Mucosa of descending colon (tissue), 3 donors: ENCODE measurements around the gene TATDN3. TPM values are rescaled to one million over a fixed set of nuclear protein-coding genes. Genes with fewer than 3 reads are reported as not detected.

Source experiments
- ATAC-seq: fragments of 200-7000 bp; cut with Tn5 transposase; one replicate; pipeline ENCODE4 v1.9.1; 2020; ENCODE audit warnings: mild to moderate bottlenecking, moderate library complexity
- DNase-seq, 3 donors: peaks; one replicate each; pipeline ENCODE4 v3.0.0-alpha.2; 2020
- H3K36me3 ChIP-seq: fragments of 200-600 bp; one replicate; pipeline ENCODE4 v1.8.0; 2021; ENCODE audit warnings: low read depth, mild to moderate bottlenecking
- H3K4me1 ChIP-seq: fragments of 200-600 bp; one replicate; pipeline ENCODE4 v1.8.0; 2021; ENCODE audit warnings: low read depth, mild to moderate bottlenecking
- H3K4me3 ChIP-seq: fragments of 200-600 bp; one replicate; pipeline ENCODE4 v1.8.0; 2021; ENCODE audit warnings: mild to moderate bottlenecking
- H3K9me3 ChIP-seq: fragments of 200-600 bp; one replicate; pipeline ENCODE4 v1.8.0; 2021; ENCODE audit warnings: mild to moderate bottlenecking
- intact Hi-C, 2 donors: fragments of 100-400 bp; cut with DNase I in 1 of 2; cut with micrococcal nuclease in 1 of 2; formaldehyde crosslinking; loops; one replicate each; pipeline versions ENCODE4 v1.11.0 to v1.11.1; 2022; cut with DNase I, micrococcal nuclease
- total RNA-seq, 3 donors: library from RNA; stranded (reverse); fragmentation: NEBNext Ultra II Directional in 2 of 3; extraction: Animal tissue kit (Norgen Biotek cat#: 25700) in 2 of 3; gene quantifications; one replicate each; pipeline versions ENCODE4 v1.2.1 to v1.2.4, GENCODE V29; 2021 to 2023
- TF ChIP-seq, protein P1 (sequence below): fragments of 200-600 bp; IDR thresholded peaks from one replicate; pipeline ENCODE4 v1.8.0; 2022; ENCODE audit warnings: antibody characterized with exemption, mild to moderate bottlenecking
- donor health status: DM: no; HTN: no; CAD: no; lungs with moderate emphysema.
- donor health status: DM: no; HTN: no; CAD: no.
- donor health status: DM: no; HTN: yes; CAD: no.

Gene TATDN3
- total RNA-seq, 3 donors from 2014 or later, result 9.2 to 10.8 (median 10.5) TPM

DNA sequence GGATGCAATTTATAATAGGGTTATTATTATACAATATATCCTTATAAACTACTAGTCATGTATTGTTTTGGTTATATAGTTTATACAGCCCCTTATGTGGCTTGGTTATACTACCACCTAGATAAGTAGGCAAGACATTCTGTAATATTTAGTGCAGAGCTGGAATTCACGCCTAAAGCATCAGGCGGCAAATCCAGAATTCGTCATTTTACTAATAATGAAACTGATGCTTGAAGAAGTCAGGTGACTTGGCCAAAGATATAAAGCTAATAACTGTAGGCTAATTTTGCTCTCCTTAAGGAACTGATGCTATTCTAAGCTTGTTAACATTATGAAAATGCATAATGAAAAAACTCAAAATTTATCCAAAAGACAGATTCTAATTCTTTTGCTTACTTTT is 10.9 kb upstream of the TATDN3 start:
- H3K4me1 ChIP-seq, result no peaks in the 10 kb centered on the region
- H3K4me3 ChIP-seq, result no peak overlapping the region
- TF ChIP-seq, protein P1, sequence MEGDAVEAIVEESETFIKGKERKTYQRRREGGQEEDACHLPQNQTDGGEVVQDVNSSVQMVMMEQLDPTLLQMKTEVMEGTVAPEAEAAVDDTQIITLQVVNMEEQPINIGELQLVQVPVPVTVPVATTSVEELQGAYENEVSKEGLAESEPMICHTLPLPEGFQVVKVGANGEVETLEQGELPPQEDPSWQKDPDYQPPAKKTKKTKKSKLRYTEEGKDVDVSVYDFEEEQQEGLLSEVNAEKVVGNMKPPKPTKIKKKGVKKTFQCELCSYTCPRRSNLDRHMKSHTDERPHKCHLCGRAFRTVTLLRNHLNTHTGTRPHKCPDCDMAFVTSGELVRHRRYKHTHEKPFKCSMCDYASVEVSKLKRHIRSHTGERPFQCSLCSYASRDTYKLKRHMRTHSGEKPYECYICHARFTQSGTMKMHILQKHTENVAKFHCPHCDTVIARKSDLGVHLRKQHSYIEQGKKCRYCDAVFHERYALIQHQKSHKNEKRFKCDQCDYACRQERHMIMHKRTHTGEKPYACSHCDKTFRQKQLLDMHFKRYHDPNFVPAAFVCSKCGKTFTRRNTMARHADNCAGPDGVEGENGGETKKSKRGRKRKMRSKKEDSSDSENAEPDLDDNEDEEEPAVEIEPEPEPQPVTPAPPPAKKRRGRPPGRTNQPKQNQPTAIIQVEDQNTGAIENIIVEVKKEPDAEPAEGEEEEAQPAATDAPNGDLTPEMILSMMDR, result no peak
- intact Hi-C loops, result no loop called here
- no peak for ATAC-seq
- no peaks in the 10 kb centered on the region for H3K9me3 ChIP-seq
- H3K36me3 ChIP-seq, result no peaks in the 10 kb centered on the region
- DNase-seq, result no peak

DNA sequence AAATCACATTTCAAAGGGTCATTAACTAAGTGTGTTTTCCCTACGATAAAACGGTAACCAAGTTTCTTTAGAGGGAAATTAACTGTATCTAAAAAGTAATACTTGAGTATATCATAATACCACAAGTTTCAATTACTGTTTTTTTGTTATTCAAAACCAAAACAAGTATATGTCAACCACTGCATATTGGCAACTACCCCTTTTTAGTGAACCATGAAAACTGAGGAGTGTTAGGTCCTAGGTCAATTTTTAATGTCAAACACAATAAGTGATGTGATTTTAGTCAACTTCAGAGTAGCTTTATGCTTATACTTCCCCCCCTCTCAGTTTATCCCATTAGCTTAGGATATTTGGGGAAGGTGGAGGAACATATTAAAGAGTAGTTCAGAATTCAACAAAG is 10.5 kb upstream of the TATDN3 start:
- TF ChIP-seq, protein P1, result no peak
- Histone ChIP-seq H3K36me3 (no peaks in the 10 kb centered on the region), H3K4me1 (no peaks in the 10 kb centered on the region), H3K4me3 (no peak overlapping the region), H3K9me3 (no peaks in the 10 kb centered on the region)
- DNase-seq (no peak), ATAC-seq (no peak)
- intact Hi-C loops, result no loop called here

DNA sequence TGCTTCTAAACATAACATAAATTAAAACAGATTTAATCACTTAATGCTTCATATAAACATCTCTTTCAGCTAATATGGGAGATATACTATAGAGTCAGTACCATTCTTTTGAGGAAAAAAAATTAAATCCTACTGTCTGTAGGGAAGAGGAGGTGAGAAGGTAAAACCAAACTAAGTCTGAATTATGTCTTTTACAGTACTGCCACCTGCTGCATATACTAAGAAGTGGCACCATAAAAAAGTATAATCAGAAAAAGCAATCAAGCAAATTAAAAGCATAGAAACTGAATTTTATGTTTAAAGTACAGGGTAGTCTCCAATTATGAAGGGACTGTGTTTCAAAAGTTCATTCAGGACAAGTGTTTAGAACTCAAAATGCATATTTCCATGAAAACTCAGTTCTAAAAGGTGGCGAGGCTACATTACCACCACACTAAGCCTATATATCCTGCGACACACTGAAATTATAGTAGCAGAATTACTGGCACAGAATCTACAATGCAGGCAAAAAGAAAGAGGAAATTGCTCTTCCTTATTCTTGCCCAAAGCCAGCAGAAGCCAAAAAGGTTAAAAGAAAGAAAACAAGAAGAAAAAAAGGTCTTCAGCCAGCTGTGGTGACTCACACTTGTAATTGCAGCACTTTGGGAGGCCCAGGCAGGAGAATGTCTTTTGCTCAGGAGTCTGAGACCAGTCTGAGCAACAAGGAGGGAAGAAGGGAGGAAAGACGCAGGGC is 9.1 kb upstream of the TATDN3 start:
- DNase-seq, result no peak
- no peak overlapping the region for H3K4me3 ChIP-seq
- H3K36me3 ChIP-seq, result no peaks in the 10 kb centered on the region
- TF ChIP-seq, protein P1, result peak; percentile 19
- intact Hi-C loops, result no loop called here
- peak; percentile 60 for ATAC-seq
- H3K4me1 ChIP-seq, result no peaks in the 10 kb centered on the region
- H3K9me3 ChIP-seq, result no peaks in the 10 kb centered on the region

DNA sequence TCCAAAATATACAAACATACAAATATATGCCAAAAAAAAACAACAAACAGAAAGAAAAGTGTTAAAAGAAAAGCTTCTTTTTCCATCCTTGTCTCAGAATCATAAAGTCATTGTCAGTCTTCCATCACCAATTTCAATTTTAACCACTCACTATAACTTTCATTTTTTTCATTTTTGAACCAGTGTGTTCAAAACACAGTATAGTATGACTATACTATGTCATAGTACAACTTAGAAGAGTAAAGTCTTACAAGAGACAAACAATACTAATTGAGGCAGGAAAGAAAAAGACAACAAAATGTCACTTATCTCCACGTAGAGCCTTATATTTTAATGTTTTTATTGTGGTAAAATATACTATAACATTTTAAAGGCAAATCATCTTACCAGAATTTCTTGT is 7.7 kb upstream of the TATDN3 start:
- no peaks in the 10 kb centered on the region for H3K9me3 ChIP-seq

DNA sequence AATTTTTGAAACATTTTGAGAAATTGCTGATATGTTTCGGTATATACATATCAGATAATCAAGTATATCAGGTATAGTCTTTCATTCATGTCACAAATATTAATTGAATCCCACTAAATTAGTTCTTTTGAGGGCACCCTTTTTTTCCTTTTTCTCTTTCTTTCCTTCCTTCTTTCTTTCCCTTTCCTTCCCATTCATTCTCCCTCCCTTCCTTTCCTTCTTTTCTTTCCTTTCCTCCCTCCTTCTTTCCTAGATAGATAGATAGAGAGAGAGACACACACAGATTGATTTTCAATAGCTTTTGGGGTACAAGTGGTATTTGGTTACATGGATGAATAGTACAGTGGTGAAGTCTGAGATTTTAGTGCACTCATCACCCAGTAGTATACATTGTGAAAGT is 5.8 kb upstream of the TATDN3 start:
- intact Hi-C loops, result no loop called here
- DNase-seq, result no peak

More for the DNA sequence above, 7.7 kb upstream of the TATDN3 start:
- Histone ChIP-seq H3K4me1 (no peaks in the 10 kb centered on the region), H3K36me3 (no peaks in the 10 kb centered on the region), H3K4me3 (no peak overlapping the region)
- TF ChIP-seq, protein P1, result no peak
- ATAC-seq, result no peak
- intact Hi-C loops, result no loop called here
- DNase-seq, result no peak

More for the DNA sequence above, 5.8 kb upstream of the TATDN3 start:
- no peak overlapping the region for H3K4me3 ChIP-seq
- H3K36me3 ChIP-seq, result no peaks in the 10 kb centered on the region
- TF ChIP-seq, protein P1, result no peak
- no peak for ATAC-seq
- H3K4me1 ChIP-seq, result peaks cover 1% of the 10 kb centered on the region
- no peaks in the 10 kb centered on the region for H3K9me3 ChIP-seq
